Activated T-helper 17 cell treated with anti-CD3 and anti-CD28 coated beads, Interleukin-2, amount 50 U/mL, for 72 hours (primary cell): ENCODE data around the gene BCL11B. TPM values are rescaled to one million over a fixed set of nuclear protein-coding genes. Genes with fewer than 3 reads are reported as not detected.

Experiments used
- ATAC-seq: fragments of 150-1000 bp; cut with Tn5 transposase; replicated peaks from 2 replicates; pipeline ENCODE4 v1.10.0; 2021; ENCODE audit warnings: mild to moderate bottlenecking, moderate library complexity
- H3K27ac Mint-ChIP-seq: one replicate; pipeline ENCODE4 v1.8.0; 2022; ENCODE audit warnings: mixed read lengths
- H3K27me3 Mint-ChIP-seq: one replicate; pipeline ENCODE4 v1.8.0; 2022; ENCODE audit warnings: mixed read lengths
- H3K36me3 Mint-ChIP-seq: one replicate; pipeline ENCODE4 v1.8.0; 2022; ENCODE audit warnings: low read depth, mild to moderate bottlenecking, mixed read lengths
- H3K4me1 Mint-ChIP-seq: one replicate; pipeline ENCODE4 v1.8.0; 2022; ENCODE audit warnings: mixed read lengths
- H3K4me3 Mint-ChIP-seq: one replicate; pipeline ENCODE4 v1.8.0; 2022; ENCODE audit warnings: mild to moderate bottlenecking, mixed read lengths
- H3K9me3 Mint-ChIP-seq: one replicate; pipeline ENCODE4 v1.8.0; 2022; ENCODE audit warnings: mixed read lengths
- total RNA-seq, 2 donors: library from RNA; stranded (reverse); gene quantifications; one replicate each; pipeline ENCODE4 v1.2.3, GENCODE V29; 2022

BCL11B gene
- total RNA-seq, 2 donors from 2014 or later = 51.4 to 52.9 TPM

- H3K4me1 Mint-ChIP-seq = peaks cover 81% of the 10 kb centered on the region
- peaks cover 98% of the 10 kb centered on the region for H3K36me3 Mint-ChIP-seq
- no peaks in the 10 kb centered on the region for H3K9me3 Mint-ChIP-seq
- peak overlapping the region; percentile 96 for H3K4me3 Mint-ChIP-seq
- no peaks in the 10 kb centered on the region for H3K27me3 Mint-ChIP-seq
- peak overlapping the region; percentile 98 for H3K27ac Mint-ChIP-seq
- ATAC-seq = no peak
These were observed 46.4 kb downstream of the BCL11B start for GRCh38 chr14:99225436-99226203.

GRCh38 chr14:99224948-99225347 is 47.0 kb downstream of the BCL11B start:
- peaks cover 3% of the 10 kb centered on the region for H3K9me3 Mint-ChIP-seq
- H3K27me3 Mint-ChIP-seq = no peaks in the 10 kb centered on the region
- H3K4me1 Mint-ChIP-seq = peaks cover 83% of the 10 kb centered on the region
- peaks cover 98% of the 10 kb centered on the region for H3K36me3 Mint-ChIP-seq
- peak overlapping the region; percentile 96 for H3K4me3 Mint-ChIP-seq
- ATAC-seq = peak; percentile 49
- peak overlapping the region; percentile 98 for H3K27ac Mint-ChIP-seq

- peaks cover 81% of the 10 kb centered on the region for H3K4me1 Mint-ChIP-seq
- peaks cover 3% of the 10 kb centered on the region for H3K9me3 Mint-ChIP-seq
- H3K27me3 Mint-ChIP-seq = no peaks in the 10 kb centered on the region
- peaks cover 96% of the 10 kb centered on the region for H3K36me3 Mint-ChIP-seq
- H3K4me3 Mint-ChIP-seq = peak overlapping the region; percentile 96
- peak; percentile 34 for ATAC-seq
- peak overlapping the region; percentile 98 for H3K27ac Mint-ChIP-seq
These were observed 47.7 kb downstream of the BCL11B start for GRCh38 chr14:99224116-99224910.

DNA sequence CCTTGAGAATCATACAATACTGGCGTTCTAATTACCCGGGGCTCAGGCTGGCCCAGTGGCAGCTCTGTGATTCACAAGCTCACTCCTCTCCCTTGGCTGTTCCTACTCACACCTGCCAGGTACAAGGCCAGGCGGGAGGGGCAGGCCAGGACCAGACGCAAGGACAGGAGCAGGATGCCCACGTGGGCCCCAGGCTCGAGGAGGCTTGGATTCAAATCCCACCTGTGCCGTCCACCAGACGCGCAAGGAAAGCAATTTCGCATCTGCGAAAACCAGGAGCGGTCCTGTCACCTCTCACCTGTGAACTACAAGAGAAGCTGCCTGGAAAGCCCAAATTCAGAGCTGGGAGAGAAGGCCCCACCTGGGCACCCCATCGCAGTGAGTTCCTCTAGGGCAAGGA is 50.6 kb downstream of the BCL11B start:
- H3K36me3 Mint-ChIP-seq = peaks cover 90% of the 10 kb centered on the region
- peak overlapping the region; percentile 60 for H3K27ac Mint-ChIP-seq

GRCh38 chr14:99217066-99217955 is 54.7 kb downstream of the BCL11B start:
- Mint-ChIP-seq H3K27ac (no peak overlapping the region), H3K27me3 (no peaks in the 10 kb centered on the region), H3K36me3 (peaks cover 87% of the 10 kb centered on the region), H3K9me3 (peaks cover 3% of the 10 kb centered on the region), H3K4me1 (peaks cover 65% of the 10 kb centered on the region), H3K4me3 (peak overlapping the region; percentile 82)
- no peak for ATAC-seq

More for the DNA sequence above, 50.6 kb downstream of the BCL11B start:
- Mint-ChIP-seq H3K9me3 (peaks cover 3% of the 10 kb centered on the region), H3K4me1 (peaks cover 74% of the 10 kb centered on the region), H3K4me3 (peak overlapping the region; percentile 96), H3K27me3 (no peaks in the 10 kb centered on the region)
- ATAC-seq = no peak

DNA sequence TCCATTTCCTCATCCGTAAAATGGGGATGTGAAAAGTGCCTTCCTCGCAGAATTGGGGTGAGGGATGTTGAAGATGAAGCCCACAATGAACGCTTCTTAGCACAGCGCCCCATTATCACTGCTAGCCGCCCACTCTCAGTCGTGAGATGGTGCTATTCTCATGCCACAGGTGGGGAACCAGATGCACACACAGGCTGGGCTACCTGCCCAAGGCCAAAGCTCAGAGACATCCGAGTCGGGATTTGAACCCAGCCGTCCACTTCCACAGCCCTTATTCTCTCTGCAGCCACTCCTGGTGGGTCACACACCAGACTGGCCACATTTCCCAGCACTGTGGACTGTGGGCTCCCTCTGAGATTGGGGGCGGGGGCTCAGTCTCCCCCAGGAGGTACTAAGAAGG is 55.8 kb downstream of the BCL11B start:
- Mint-ChIP-seq H3K9me3 (peaks cover 3% of the 10 kb centered on the region), H3K27me3 (no peaks in the 10 kb centered on the region), H3K27ac (peak overlapping the region; percentile 55), H3K4me3 (peak overlapping the region; percentile 82), H3K36me3 (peaks cover 87% of the 10 kb centered on the region), H3K4me1 (peaks cover 72% of the 10 kb centered on the region)
- ATAC-seq = peak; percentile 22

DNA sequence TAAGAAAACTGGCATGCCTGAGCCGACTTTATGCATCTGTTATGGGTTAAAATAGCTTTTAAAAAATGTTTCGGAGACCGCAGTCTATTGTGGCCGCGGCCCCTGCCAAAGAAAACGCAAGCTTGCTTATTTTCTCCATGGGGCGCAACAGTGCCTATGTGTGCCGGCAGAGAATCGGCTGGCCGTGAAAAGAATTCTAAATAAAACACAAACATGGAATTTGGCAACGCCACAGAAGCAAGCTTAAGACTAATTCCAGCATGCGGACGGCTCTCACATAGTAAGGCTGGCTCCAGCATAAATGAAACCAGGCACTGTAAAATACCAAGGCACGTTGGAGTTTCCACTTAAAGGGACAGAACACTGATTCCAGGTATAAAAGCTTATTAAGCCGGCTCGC is 56.7 kb downstream of the BCL11B start:
- no peak for ATAC-seq
- peaks cover 2% of the 10 kb centered on the region for H3K9me3 Mint-ChIP-seq
- peak overlapping the region; percentile 66 for H3K27ac Mint-ChIP-seq
- H3K36me3 Mint-ChIP-seq = peaks cover 87% of the 10 kb centered on the region
- peaks cover 77% of the 10 kb centered on the region for H3K4me1 Mint-ChIP-seq
- no peaks in the 10 kb centered on the region for H3K27me3 Mint-ChIP-seq
- peak overlapping the region; percentile 82 for H3K4me3 Mint-ChIP-seq

DNA sequence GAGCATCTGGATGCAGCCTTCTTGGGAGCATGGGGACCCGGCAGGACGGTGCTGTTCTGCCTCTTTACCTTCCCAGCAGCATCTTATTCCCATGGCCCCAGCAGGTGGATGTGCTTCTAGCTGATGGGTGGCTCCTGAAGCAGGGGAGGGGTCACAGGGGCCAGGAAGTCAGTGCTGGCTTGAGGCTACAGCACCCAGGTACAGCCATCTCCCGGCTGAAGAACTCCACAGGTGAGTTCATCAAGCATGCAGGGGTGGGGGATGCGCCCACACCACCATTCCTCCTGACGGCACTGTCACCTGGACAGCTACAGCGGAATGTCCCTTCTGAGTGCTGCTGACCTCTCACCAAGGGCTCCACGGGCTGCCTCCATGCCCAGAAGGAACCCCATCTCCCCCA is 57.3 kb downstream of the BCL11B start:
- H3K27ac Mint-ChIP-seq = peak overlapping the region; percentile 86
- ATAC-seq = no peak
- H3K27me3 Mint-ChIP-seq = no peaks in the 10 kb centered on the region
- H3K36me3 Mint-ChIP-seq = peaks cover 87% of the 10 kb centered on the region
- H3K4me3 Mint-ChIP-seq = peak overlapping the region; percentile 82
- H3K4me1 Mint-ChIP-seq = peaks cover 77% of the 10 kb centered on the region
- no peaks in the 10 kb centered on the region for H3K9me3 Mint-ChIP-seq

- Mint-ChIP-seq H3K27ac (peak overlapping the region; percentile 86), H3K4me1 (peaks cover 80% of the 10 kb centered on the region), H3K4me3 (peak overlapping the region; percentile 82), H3K9me3 (no peaks in the 10 kb centered on the region), H3K27me3 (no peaks in the 10 kb centered on the region), H3K36me3 (peaks cover 82% of the 10 kb centered on the region)
- ATAC-seq = peak; percentile 48
These were observed 58.4 kb downstream of the BCL11B start for GRCh38 chr14:99213527-99213971.

- peak; percentile 53 for ATAC-seq
- peak overlapping the region; percentile 86 for H3K27ac Mint-ChIP-seq
- H3K27me3 Mint-ChIP-seq = no peaks in the 10 kb centered on the region
These were observed 58.9 kb downstream of the BCL11B start for GRCh38 chr14:99213101-99213500.

GRCh38 chr14:99212646-99213045 is 59.4 kb downstream of the BCL11B start:
- Mint-ChIP-seq H3K9me3 (no peaks in the 10 kb centered on the region), H3K4me3 (peak overlapping the region; percentile 82), H3K27me3 (no peaks in the 10 kb centered on the region), H3K27ac (peak overlapping the region; percentile 86), H3K36me3 (peaks cover 79% of the 10 kb centered on the region), H3K4me1 (peaks cover 86% of the 10 kb centered on the region)
- peak; percentile 30 for ATAC-seq

More at GRCh38 chr14:99213101-99213500, 58.9 kb downstream of the BCL11B start:
- peak overlapping the region; percentile 82 for H3K4me3 Mint-ChIP-seq
- H3K9me3 Mint-ChIP-seq = no peaks in the 10 kb centered on the region
- peaks cover 81% of the 10 kb centered on the region for H3K4me1 Mint-ChIP-seq
- peaks cover 78% of the 10 kb centered on the region for H3K36me3 Mint-ChIP-seq

- Mint-ChIP-seq H3K4me3 (peak overlapping the region; percentile 82), H3K27ac (peak overlapping the region; percentile 86), H3K36me3 (peaks cover 81% of the 10 kb centered on the region), H3K9me3 (no peaks in the 10 kb centered on the region), H3K4me1 (peaks cover 86% of the 10 kb centered on the region), H3K27me3 (no peaks in the 10 kb centered on the region)
- ATAC-seq = no peak
These were observed 59.8 kb downstream of the BCL11B start for GRCh38 chr14:99212199-99212598.

DNA sequence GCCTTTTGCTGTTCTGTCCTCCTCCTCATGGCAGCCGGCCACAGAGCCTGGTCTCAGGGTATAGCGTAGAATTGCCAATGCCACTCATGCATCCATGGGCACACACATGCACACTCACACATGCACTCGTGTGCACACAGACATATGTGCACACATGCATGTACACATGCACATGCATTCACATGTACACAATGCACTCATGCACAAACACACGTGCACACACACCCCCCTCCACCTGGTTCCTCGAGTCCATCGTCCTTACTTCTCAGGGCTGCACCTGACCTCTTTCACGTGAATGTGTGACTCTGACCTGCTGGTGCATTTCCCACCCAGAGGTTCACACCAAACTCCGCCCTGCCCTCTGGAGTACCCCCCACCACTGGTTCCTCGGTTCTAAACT is 60.6 kb downstream of the BCL11B start:
- Mint-ChIP-seq H3K36me3 (peaks cover 79% of the 10 kb centered on the region), H3K27me3 (no peaks in the 10 kb centered on the region), H3K4me1 (peaks cover 86% of the 10 kb centered on the region), H3K4me3 (peak overlapping the region; percentile 82), H3K27ac (peak overlapping the region; percentile 86), H3K9me3 (no peaks in the 10 kb centered on the region)
- ATAC-seq = no peak

DNA sequence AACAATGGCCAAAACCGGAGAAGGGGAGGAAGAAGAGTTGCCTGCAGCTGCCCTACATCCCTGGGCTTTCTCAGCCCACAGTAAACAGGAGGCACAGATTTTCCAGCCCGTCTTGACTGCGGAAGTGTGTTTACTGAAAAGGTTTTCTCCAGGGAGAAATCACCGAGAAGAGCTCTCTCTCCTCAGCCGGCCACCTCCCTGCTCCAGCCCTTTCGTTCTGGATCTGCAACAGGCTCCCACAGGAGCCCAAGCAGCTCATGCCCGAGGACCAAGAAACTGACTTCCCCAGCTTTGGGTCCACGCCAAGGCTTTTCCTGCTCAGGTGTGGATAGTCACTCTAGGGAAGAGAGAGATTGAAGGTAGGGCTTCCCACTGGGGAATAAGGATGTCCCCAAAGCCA is 61.7 kb downstream of the BCL11B start:
- Mint-ChIP-seq H3K27ac (peak overlapping the region; percentile 86), H3K4me3 (peak overlapping the region; percentile 82), H3K36me3 (peaks cover 81% of the 10 kb centered on the region), H3K4me1 (peaks cover 88% of the 10 kb centered on the region), H3K9me3 (no peaks in the 10 kb centered on the region), H3K27me3 (no peaks in the 10 kb centered on the region)
- no peak for ATAC-seq
